Loucy (cell line): ENCODE results near the gene ATE1.

Source experiments
- CTCF ChIP-seq: fragments of 200-600 bp; sonication (generic); conservative IDR thresholded peaks from 2 replicates; pipeline ENCODE4 v1.5.1; 2014; ENCODE audit warnings: mild to moderate bottlenecking, antibody characterized with exemption, low read length
- EZH2phosphoT487 ChIP-seq: fragments of 200-600 bp; IDR thresholded peaks from 2 replicates; pipeline ENCODE4 v1.6.1; 2018; ENCODE audit warnings: antibody characterized with exemption, mild to moderate bottlenecking, moderate library complexity, borderline replicate concordance

GRCh38 chr10:121788115-121788514 lies 139.7 kb downstream of the ATE1 start:
- TF ChIP-seq CTCF (no peak), EZH2phosphoT487 (no peak)
